K562 treated with DMSO at 1 percent for 48 hours (cell line): ENCODE results near the gene PDE6B. TPM values are rescaled to one million over a fixed set of nuclear protein-coding genes. Genes with fewer than 3 reads are reported as not detected.

Experiments
- total RNA-seq: library from RNA; unstranded; fragments of 300-600 nt; gene quantifications from 2 replicates; pipeline ENCODE4 v1.2.3, GENCODE V29; 2022; ENCODE audit warnings: low replicate concordance; ENCODE audit errors: extremely low read depth

PDE6B gene
- total RNA-seq = not detected in 2 replicates

DNA sequence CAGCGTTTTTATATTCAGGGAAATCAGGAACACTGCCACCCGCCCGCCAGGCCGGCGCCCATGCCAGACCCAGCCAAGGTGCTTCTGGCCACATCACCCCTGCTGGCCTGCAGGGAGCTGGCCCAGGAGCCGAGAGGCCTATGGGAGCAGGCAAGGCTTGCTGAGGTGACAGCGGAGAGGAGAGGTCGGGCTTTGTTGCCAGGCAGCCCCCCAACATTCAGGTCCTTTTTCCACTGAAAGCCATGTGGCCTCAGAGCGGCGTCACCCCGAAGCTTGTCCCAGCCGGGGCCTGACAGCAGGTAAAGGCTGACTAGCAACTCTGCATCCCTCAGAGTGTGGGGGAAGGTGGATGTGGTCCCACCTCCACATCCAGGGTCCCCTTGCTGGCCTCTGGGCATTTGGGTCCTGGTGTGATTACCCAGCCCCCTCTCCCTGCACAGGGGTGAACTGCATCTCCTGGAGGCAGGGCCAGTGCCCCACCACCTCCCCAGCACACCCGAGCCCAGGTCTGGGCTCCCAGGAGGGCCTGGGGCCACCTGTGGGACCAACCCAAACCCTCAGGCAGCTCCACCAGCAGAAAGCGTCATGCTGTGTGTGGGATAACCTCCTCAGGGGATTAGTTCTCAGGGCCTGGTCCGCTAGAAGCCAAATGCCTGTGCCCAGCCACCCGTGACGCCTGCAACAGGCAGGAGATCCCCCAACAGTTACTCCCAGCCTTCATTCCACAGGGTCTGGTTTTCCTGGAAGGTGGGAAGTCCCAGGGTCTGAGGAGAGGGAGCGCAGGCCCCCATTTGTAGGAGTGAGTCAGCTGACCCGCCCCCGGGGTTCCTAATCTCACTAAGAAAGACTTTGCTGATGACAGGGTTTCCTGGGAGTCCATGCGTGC lies at the start of gene PDE6B:
Gene PDE6B (plus strand): TSS at position 869 of the 886 bp plus-strand sequence. CDS start 54 bp downstream, outside the sequence.

DNA sequence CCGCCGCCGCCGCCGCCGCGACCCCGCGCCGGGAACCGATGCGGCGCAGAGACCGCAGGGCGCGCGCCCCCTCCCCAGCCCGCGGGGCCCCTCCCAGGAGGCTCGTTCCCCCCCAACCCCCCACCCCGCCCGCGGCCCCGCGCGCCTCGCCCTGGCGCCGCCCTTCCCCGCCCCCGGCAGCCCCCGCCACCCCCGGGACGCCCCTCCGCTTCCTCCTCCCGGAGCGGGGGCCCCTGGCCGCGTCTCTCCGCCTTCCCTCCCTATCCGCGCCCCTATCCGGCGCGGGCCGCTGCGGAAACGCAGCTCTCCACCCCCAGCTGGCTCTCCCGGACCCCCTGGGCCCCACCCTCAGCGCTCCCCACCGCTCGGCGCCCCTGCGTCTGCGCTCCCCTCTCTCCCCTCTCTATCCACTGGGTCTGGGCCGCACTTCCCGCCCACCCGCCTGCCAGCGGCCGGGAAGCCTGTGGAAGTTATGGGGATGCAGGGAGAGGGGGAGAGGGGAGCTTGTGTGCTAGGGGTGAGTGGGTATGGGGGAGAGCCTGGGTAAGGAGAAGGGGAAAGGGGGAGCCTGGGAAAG lies 49.0 kb upstream of the PDE6B start, which contains the start of gene TMEM271:
Gene TMEM271 (minus strand): TSS at position 51 of the 577 bp plus-strand sequence. CDS start 233 bp downstream, outside the sequence.

DNA sequence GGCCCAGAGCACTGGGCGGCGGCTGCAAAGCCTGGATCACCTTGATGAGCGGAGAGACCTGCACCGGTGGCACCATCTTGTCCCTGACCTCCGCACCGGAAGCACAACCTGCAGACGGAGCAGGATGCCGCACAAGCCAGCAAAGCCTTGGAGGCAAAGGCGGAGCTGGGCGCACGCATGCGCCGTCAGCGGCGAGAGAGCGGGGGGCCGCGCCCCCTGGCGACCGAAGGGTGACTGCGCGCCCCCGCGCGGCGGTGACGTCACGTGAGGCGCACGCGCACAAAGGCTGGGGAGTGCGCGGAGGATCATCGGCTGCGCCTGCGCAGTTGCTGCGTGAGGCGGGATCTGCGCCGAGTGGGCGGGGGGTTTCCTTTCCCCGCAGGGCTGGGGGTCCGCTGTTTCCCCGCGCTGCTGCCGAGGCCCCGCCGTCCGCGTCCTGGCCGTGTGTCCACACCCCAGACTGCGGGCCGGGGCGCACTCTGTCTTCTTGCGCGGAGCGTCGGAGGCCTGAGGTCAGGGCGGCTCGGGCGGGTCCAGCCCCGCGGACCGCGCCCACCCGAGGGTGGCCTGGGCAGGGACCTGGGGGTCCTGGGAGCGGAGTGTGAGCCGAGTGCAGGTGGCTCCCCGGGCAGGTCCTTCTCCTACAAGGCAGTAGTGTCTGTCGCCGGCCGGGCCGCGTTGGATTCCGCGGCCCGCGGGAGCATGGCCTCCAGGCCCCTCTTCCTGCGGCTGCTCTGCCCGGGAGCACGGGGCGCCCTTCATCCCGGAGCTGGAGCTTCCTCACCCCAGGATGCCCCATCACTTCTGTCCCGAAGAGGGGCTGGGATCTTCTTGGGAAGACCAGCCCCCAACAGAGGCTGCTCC lies 49.0 kb downstream of the PDE6B start, which contains the start of the genes ATP5ME and MYL5:
Gene ATP5ME (minus strand): TSS at position 105 of the 864 bp plus-strand sequence. CDS start 29 bp downstream, at position 76.
Gene MYL5 (plus strand): TSS at position 371 of the 864 bp plus-strand sequence. CDS start 3,485 bp downstream, outside the sequence.

DNA sequence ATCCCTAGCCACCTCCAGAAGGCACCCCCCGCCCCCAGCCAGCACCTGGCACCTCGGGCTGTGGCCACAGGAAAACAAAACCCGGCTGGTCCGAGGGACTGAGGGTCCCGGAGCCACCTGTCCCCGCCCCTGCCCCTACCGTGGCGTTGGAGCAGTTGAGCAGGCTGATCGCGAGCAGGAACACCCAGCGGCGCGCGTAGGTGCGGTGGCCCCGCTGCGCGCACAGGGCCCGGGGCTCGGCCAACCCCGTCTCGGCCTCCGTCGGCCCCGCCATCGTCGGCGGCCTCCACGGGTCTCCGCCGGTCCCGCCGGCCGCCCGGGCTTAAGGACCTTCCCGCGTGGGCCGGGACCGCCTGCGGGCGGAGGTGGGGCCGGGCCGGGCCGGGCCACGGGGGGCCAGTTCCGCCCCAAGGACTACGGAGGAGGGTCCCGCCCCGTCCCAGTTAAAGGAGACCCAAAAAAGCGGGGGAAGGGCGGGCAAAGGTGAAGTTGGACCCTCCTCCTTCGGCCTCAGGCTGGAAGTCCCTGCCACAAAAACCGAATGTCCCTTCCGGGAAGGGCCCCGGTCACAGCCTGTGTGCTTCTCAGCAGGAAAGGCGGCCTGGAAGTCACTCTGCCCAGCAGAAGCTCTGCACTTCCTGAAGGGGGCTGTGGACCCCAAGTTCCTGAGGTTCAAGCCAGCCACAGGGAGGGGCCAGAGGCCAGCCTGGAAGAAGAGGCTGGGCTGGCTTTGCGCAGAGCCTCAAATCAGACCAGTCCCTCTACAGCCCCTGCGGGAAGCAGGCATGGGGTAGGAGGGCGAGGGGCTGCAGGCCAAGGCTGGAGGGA lies 63.7 kb downstream of the PDE6B start, which contains the start of gene SLC49A3:
Gene SLC49A3 (minus strand): TSS at position 298 of the 828 bp plus-strand sequence. CDS start 24 bp downstream, at position 274.

DNA sequence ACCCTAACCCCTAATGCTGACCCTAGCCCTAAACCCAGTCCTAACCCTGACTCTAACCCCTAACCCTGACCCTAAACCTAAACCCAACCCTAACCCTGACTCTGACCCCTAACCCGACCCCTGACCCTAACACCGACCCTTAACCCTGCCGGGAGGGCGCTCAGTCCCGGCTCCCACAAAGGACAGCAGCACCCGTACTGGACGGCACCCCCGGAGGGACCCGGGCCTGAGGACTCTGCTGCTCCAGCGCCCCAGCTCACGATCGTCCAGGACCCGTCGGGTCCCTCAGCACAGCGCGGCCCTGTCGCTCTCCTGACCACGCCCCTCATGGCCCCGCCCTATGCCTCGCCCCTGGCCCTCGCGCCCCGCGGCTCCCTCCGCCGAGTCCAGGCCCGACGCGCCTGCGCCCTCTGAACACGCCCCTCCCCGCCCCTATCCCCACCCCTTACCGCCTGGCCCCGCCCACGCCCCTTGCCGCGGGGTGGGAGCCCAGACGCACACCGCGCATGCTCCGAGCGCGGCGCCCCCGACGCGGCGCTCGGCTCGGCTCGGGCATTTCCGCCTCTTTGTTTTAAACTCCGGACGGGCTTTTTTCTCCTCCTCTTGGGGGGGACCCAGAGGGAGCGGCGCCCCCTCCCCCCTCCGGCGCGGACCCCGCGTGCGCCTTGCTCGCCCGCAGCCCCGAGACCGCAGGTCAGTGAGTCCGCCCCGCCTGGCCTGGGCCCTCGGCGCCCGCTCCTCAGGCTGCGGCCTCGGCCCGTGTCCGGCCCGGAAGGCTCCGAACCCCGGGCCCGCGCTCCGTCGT lies 80.1 kb downstream of the PDE6B start, which contains the start of gene PCGF3:
Gene PCGF3 (plus strand): TSS at position 555 of the 805 bp plus-strand sequence. CDS start 27,849 bp downstream, outside the sequence.

Other genes starting within 250 kb of the PDE6B start
- not detected in 2 replicates for gene ZNF721, start 126.4 kb upstream of the PDE6B start, total RNA-seq
- not detected in 2 replicates for gene PIGG, start 126.4 kb upstream of the PDE6B start, total RNA-seq
- not detected in 2 replicates for gene TMEM271, start 49.3 kb upstream of the PDE6B start, total RNA-seq
- gene ATP5ME, start 48.7 kb downstream of the PDE6B start, total RNA-seq = not detected in 2 replicates
- not detected in 2 replicates for gene MYL5, start 49.0 kb downstream of the PDE6B start, total RNA-seq
- gene SLC49A3, start 63.6 kb downstream of the PDE6B start, total RNA-seq = not detected in 2 replicates
- not detected in 2 replicates for gene PCGF3, start 80.3 kb downstream of the PDE6B start, total RNA-seq
- gene CPLX1, start 200.6 kb downstream of the PDE6B start, total RNA-seq = not detected in 2 replicates